ENCODE results near the gene NOL6.

Gene NOL6

DNA sequence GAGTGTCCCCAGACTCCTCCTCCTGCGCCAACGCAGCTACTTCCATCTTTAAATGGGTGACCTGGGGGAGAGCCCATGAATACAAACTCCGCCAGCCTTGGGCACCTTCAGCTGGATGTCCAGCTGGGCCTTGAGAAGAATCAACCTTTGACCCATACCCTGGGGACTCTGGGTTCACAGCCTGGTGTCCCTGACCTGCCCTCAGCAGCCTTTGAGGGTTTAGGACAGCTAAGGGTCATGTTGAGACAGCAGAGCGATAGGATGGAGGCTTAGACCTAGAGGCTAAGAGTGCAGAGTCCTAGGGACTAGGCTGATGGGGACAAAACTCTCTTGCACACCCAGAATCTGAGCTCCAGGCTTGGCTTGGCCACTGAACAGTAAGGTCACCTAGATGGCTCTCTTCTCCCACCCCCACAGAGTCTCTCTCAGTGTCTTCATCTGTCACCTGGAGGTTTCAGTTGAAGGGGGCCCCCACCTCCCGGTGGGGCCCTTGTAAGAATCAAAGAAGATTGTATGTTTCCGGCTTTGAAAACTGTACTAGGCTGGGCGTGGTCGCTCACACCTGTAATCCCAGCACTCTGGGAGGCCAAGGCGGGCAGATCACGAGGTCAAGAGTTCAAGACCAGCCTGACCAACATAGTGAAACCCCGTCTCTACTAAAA is 19.6 kb downstream of the NOL6 start:
- TF ChIP-seq, protein P1, sequence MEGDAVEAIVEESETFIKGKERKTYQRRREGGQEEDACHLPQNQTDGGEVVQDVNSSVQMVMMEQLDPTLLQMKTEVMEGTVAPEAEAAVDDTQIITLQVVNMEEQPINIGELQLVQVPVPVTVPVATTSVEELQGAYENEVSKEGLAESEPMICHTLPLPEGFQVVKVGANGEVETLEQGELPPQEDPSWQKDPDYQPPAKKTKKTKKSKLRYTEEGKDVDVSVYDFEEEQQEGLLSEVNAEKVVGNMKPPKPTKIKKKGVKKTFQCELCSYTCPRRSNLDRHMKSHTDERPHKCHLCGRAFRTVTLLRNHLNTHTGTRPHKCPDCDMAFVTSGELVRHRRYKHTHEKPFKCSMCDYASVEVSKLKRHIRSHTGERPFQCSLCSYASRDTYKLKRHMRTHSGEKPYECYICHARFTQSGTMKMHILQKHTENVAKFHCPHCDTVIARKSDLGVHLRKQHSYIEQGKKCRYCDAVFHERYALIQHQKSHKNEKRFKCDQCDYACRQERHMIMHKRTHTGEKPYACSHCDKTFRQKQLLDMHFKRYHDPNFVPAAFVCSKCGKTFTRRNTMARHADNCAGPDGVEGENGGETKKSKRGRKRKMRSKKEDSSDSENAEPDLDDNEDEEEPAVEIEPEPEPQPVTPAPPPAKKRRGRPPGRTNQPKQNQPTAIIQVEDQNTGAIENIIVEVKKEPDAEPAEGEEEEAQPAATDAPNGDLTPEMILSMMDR (IDR thresholded peaks at IDR 0.05; ENCODE audit: borderline replicate concordance, control extremely low read depth, extremely low read depth, insufficient read depth, missing control alignments), result no peak
- DNase-seq (ENCODE audit: low spot score), result no peak
- in situ Hi-C loops (cut with MboI; ENCODE audit: low sequenced_read_pairs, unreplicated experiment), result no loop called here

DNA sequence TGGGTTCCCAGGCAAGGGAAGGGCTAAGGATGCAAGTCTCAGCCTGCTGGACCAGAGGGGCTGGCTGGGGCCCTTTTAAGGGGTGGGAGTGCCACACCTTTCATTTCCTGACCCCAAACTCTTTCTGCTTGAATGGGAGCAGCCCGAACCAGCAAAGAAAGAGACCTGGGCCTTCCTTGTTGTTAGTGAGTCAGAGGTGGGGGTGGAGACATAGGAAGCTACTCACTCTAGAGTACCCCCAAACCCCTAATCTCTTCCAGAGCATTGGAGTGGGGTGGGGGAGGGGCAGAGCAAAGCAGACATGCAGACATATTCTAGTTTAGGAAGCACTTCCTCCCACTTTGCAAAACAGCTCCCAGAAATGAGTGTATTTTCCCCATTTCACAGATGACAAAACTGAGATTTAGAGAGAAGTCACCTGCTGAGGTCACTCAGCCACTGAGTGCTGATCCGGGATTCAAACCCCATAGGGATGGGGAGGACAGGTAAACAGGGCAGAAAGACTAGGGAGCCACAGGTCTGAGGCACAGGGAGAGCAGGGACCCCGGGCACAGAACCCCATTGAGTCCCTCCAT is 20.4 kb downstream of the NOL6 start:
- TF ChIP-seq, protein P1 (IDR thresholded peaks at IDR 0.05; ENCODE audit: borderline replicate concordance, control extremely low read depth, extremely low read depth, insufficient read depth, missing control alignments), result no peak
- in situ Hi-C loops (cut with MboI; ENCODE audit: low sequenced_read_pairs, unreplicated experiment), result no loop called here
- no peak for DNase-seq (ENCODE audit: low spot score)

DNA sequence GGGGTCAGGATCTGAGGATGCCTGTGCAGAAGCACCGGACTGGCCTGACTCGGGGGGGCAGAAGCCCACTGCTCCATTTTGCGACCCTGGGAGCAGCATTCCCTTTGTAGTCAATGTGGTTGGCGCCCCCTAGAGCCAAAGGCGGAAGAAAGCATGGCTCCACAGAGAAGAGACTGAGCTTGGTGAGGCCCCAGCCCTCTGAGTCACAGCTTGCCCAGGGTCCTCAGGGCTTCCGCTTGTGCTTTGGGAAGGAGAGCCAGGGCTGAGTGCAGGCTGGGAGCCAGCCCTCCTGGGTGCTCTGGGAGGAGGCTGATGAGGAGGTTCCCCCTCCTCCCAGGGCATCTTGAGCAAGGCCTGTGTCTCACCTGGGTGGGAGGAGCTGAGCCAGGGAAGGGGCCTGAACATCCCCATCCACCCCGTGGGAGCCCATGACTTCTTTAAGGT is 20.9 kb downstream of the NOL6 start:
- peak; percentile 72 for DNase-seq (ENCODE audit: low spot score)
- TF ChIP-seq, protein P1 (IDR thresholded peaks at IDR 0.05; ENCODE audit: borderline replicate concordance, control extremely low read depth, extremely low read depth, insufficient read depth, missing control alignments), result peak; percentile 36
- in situ Hi-C loops (cut with MboI; ENCODE audit: low sequenced_read_pairs, unreplicated experiment), result no loop called here

DNA sequence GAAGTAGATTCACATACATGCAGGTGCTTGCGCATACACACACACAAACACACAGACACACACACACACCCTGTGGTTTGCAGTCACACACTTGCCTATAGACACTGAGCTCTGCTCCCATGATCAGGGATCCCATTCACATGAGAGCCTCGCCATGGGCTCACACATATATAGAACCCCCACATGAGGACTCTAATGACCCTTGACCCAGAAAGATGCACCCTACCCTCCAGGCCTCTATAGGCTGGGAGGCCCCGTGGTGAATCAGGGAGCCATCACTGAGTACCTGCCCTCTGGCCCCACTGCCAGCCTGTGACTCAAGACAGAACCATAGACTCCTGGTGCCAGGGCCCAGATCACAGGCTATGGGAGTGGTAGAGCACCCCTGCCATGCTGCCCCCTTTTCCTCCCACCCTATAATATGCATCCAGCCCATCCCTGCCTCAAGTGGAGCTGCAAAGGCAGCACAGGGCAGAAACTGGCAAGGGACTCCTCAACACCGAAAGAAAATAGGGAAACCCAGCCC is 23.0 kb downstream of the NOL6 start:
- TF ChIP-seq, protein P1 (IDR thresholded peaks at IDR 0.05; ENCODE audit: borderline replicate concordance, control extremely low read depth, extremely low read depth, insufficient read depth, missing control alignments), result no peak
- no peak for DNase-seq (ENCODE audit: low spot score)
- in situ Hi-C loops (cut with MboI; ENCODE audit: low sequenced_read_pairs, unreplicated experiment), result no loop called here

DNA sequence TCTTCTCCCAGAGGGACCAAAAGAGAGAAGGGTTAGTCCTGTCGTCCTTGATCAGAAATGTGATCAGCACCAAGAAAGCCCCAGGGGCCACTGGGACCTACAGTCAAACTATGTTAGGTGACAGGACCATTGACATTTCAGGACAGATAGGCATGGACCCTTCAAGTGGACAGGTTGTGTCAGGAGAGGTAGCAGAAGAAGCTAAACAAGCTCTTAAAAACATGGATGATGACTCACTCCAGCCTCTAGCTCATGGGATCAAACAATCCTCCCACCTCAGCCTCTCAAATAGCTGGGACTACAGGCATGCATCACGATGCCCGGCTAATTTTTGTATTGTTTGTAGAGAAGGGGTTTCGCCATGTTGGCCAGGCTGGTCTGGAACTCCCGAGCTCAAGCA is 24.0 kb downstream of the NOL6 start:
- TF ChIP-seq, protein P1 (IDR thresholded peaks at IDR 0.05; ENCODE audit: borderline replicate concordance, control extremely low read depth, extremely low read depth, insufficient read depth, missing control alignments), result no peak
- no peak for DNase-seq (ENCODE audit: low spot score)
- in situ Hi-C loops (cut with MboI; ENCODE audit: low sequenced_read_pairs, unreplicated experiment), result no loop called here

DNA sequence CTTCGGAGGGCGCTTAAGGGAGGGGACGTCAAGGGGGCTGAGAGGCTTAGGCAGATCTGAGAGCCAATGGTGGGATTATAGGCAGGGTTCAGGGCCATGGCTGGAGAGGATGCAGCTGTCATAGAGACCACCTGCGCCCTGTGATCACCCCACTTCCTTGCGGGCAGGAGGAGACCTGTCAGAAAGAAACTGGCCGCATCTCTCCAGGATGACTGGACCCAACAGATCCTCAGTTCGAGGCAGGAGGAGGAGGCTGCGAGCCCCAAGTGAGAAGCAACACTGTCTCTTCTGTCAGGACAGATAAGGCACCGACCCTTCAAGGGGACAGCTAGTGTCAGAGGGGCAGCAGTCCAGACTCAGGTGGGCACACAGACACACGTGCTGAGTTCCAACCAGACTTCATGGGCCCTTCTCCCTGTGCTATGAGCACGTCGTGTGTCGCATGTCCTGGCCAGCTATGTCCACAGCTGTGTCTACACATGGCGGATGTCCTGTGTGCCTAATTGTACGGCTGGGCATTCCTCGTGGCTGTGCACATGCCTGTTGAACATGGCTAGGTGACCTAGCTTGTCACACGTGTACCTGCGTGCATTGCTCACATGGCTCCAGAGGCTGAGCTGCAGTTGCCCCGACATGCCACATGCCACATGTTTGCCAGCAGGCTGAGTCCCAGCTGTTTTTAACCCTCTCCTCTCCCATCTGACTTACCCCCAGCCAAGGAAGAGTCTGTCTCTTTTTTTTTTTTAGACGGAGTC is 25.7 kb downstream of the NOL6 start:
- in situ Hi-C loops (cut with MboI; ENCODE audit: low sequenced_read_pairs, unreplicated experiment), result no loop called here
- DNase-seq (ENCODE audit: low spot score), result peak; percentile 44

More for the DNA sequence above, 25.7 kb downstream of the NOL6 start:
- TF ChIP-seq, protein P1 (IDR thresholded peaks at IDR 0.05; ENCODE audit: borderline replicate concordance, control extremely low read depth, extremely low read depth, insufficient read depth, missing control alignments), result no peak
